Ramos (cell line): Measurements from ENCODE around the gene SHPK.

ENCODE experiments used
- in situ Hi-C: fragments of 300-500 bp; cut with MboI; formaldehyde crosslinking; loops from one replicate; pipeline ENCODE4 v1.14.3; 2022; ENCODE audit warnings: low sequenced_read_pairs; ENCODE audit not compliant: unreplicated experiment

The SHPK gene

GRCh38 chr17:3559270-3559645 lies 76.8 kb downstream of the SHPK start:
- in situ Hi-C loops, result no loop called here

DNA sequence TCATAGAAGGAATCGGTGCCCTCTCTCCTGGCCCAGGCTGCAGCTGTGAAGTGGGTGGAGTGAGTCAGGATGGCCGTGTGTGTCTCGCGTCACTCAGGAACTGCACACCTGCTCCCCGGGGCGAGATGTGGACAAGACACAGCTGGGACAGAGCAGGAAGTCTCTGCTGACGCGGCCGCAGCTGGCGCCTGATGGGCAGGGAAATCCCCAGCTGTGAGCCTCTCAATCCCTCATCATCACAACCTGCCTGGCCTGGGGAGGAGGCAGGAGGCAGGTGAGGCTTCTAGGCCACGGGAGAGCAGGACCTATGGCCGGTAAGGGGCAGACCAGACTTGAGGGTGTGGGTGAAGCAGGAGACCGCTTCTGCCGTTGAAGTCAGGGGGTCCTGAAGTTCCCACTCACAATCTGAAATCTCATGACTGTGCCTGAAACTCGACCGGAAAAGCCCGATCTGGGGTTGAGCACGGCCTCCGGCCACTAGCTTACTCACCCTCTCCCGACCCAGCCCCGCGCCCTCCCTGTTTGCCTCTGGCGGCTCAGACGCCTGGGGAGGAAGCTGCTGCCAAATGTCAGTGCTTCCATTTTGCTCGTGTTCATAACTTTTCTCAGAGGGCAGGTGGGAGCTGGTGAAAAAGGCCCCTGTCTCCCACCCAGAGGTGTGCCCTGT lies 77.3 kb downstream of the SHPK start:
- in situ Hi-C loops, result no loop called here
